Measurements from ENCODE around the gene NIFK.
"Not testable (repeated sequence)": the region's sequence is repeated elsewhere in the genome, so short reads cannot be mapped to it uniquely, and the experiment has no call there.

Gene NIFK

GRCh38 chr2:121731366-121731765, 5.3 kb downstream of the NIFK start:
- DNase-seq, result no peak

- no peak for DNase-seq
Measured at GRCh38 chr2:121727950-121728349, 8.7 kb downstream of the NIFK start.

- DNase-seq, result no peak
Measured at GRCh38 chr2:121727332-121727731, 9.3 kb downstream of the NIFK start.

DNA sequence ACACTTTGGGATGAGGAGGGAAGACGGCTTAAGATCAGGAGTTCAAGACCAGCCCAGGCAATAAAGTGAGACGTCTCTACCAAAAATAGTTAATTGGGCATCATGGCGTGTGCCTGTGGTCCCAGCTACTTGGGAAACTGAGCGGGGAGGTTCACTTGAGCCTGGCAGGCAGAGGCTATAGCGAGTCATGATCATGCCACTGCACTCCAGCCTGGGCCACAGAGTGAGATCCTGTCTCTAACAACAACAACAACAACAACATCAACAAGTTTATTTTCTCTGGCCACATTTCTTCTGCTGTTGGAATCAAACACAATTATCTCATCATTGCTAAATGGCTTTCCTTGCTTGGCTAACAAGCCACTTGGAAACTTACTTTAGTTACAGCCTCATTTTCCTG, 13.4 kb downstream of the NIFK start:
- no peak for DNase-seq

GRCh38 chr2:121722479-121722878, 14.2 kb downstream of the NIFK start:
- no peak for DNase-seq

- no peak for DNase-seq
Measured at GRCh38 chr2:121721926-121722325, 14.7 kb downstream of the NIFK start.

DNA sequence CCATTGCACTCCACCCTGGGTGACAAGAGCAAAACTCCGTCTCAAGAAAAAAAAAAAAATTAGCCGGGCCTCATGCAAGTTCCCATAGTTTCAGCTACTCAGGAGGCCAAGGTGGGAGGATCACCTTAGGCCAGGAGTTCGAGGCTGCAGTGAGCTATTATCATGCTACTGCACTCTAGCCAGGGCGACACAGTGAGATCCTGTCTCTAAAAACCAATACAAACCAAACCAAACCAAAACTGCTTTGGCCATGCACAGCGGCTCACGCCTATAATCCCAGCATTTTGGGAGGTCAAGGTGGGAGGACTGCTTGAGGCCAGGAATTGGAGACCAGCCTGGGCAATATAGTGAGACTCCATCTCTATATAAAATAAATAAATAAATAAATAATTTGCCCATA, 19.1 kb downstream of the NIFK start:
- DNase-seq, result no peak

DNA sequence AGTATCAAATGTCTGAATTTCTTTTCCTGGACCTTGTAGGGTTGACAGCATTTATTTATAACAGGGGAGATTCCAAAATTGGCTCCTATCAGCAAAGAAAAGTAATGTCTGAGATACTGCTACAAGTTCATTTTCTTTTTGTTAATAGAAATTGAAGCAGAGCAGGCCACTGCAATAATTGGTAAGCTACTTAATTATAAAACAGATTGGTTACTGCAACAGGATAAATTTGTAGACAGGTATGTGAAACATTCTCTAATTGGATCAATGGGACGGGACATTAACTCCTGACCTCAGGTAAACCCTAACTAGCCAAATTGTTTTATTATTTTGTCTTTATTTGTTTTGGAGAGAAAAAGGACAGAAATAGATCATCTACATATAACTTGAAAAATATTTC, 20.5 kb downstream of the NIFK start:
- DNase-seq, result no peak

DNA sequence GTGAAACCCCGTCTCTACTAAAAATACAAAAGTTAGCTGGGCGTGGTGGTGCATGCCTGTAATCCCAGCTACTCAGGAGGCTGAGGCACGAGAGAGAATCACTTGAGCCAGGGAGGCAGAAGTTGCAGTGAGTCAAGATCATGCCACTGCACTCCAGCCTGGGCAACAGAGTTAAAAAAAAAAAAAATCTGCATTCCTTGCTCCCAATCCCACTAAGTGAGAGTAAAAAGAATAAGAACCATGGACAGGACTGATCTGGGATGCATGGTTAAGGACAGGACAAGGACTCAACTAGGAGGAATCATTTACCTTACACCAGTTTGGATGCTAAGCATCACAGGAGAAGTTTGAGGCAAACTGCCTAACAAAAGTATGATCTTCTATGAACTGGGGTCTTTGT, 25.2 kb downstream of the NIFK start:
- not testable (repeated sequence) for DNase-seq

DNA sequence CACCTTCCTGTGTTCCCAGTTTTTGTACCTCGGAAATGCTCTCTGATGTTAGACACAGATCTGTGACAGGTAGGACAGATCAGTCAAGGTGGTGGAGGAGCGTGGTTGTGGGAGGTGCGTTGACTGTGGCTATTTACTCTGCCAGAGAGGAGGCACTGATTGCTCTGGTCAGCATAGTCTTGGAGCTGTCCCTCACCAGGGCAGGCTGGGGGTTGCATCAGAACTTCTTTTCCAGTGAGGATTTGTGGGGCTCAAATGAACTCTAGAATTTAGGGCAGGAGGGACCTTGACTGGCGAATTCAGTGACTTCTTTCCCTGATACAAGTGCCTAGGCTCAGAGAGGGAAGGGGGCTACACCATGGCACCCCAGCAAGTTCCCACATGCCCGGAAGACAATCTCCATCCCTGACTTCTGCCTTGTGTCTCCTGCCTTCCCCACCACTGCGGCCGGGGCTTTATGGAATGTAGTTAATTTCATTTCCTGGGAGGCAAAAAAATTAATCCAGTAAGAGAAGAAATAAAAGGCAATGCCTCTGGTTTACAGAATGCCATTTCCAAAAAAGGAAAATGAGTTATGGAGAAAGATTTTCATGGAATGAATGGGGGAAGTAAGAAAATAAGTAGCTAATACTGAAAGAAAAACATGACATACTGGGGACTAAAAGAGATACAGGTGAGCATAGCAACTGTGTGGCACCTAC, 26.1 kb downstream of the NIFK start:
- DNase-seq, result no peak

DNA sequence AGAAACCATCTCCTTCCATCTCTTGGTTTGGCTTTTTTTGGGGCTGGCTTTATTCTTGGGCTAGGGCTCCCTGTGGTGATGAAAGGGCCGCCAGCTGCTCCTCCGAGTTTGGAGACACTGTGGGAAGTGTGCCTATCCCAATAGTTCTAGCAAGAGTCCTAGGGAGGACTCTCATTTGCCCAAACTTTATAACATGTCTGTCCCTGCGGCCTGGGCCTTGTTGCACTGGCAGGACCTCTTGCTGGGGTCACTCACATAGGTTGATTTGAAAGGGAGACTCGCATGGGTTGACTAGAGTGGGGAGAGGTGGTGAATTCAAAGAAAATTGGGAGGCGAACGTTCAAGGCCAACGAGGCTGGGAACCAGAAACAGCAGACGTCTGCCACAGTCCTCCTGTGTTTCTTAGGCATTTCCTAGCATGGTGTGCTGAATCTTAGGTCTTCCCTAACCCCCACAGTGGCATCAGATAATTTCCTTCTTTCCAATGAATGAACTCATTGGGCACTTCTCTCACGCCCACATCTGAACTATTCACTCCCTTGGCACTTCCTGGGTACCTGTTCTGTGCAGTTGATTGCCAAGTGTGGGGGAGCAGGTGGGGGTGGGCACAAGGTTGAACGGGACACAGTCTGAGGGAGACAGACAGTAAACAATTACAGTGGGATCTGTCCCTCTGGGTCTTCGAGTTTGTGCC, 26.8 kb downstream of the NIFK start:
- DNase-seq, result no peak

DNA sequence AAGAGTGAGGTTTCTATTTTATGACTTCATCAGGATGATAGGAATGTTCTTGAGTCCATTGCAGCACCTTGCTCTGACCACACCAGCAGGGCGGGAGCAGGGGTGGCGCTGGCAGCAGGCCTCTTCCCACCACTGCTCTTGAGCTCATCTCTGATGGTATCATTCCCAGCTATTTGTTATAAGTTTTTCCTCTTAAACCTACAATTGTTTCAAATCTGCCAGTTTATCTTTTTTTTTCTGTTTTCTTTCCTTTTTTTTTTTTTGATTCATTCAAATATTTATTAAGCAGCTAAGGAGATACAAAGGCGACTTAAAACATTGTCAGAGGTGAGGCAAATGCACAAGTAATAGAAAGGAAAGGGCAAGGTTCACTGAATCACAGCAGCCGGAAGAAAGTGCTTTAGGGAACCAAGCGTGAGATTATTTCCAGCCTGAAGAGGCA, 28.7 kb downstream of the NIFK start:
- no peak for DNase-seq

- no peak for DNase-seq
Measured at GRCh38 chr2:121707344-121707919, 29.2 kb downstream of the NIFK start.

DNA sequence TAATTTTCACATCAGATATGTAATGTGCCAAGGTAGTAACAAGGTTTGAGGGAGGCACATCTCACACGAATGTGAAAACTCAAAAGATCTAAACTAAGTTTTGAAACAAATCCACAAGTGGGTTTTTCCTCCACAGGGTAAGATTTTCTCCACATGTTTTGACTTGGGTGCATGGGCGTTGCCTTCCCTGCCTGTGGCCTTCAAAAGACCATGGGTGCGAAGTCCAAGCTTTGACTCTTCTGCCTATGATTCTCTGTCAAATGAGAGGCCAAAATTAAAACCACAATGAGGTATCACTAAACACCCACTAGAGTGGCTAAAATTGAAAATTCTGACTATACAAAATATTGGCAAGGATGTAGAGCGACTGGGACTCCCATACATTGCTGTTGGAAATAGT, 30.7 kb downstream of the NIFK start:
- DNase-seq, result no peak

- no peak for DNase-seq
Measured at GRCh38 chr2:121705390-121705789, 31.3 kb downstream of the NIFK start.

DNA sequence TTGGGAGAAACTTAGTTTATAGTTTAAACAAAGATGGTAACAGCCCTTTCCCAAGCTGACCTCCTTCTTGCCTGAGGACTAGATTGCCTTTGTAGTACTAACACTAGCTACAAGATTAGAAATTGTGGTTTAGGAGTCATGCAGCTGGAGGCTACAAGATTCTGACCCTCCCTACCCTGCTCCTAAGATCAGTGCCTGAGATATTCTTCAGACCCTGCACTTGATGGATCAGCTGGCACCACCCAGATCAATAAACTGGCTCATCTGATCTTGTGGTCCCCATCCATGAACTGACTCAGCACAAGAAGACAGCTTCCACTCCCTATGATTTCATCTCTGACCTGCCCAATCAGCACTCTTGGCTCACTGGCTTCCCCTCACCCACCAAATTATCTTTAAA, 34.9 kb downstream of the NIFK start:
- DNase-seq, result not testable (repeated sequence)

DNA sequence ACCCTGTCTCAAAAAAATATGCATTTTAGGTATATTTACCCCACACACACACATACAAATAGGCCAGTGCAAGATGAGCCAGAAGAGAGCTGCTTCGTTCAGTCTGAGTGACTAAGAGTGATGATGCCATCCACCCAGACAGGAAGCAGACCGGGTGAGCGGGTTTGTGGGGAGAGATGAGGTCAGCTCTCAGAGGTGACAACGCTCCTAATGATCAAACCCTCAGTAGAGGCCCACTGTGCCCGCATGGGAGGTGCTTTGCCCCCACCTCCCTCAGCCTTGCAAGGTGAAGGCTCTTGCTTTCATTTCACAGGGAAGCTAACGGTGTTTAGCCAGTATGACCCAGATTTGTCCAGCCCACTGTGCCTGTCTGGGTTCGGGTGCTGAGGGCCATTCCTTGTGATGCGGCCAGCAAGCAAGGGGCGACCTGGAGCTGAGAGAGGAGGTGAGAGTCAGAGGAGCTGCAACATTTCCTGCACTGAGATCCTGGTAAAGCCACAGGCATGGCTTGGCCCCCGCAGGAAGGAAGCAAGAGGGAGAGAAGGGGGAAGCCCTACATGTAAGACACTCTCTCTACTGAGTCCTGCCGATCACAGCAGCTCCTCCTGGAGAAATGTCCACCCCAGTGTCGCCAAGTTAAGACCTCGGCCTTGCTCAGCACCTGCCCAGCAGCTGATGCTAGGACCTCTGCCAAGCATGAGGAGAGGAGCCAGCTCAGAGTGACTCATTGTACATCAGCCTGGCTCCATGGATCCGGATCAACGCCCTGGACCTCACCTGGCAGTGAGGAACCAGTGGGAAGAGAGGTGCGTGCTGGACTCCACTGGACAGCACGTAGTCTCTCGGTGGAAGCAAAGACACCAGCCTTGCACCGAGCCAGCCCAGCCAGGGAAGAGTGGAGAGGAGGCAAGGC, 37.0 kb downstream of the NIFK start:
- DNase-seq, result no peak

- no peak for DNase-seq
Measured at GRCh38 chr2:121698318-121698930, 38.3 kb downstream of the NIFK start.

- DNase-seq, result no peak
Measured at GRCh38 chr2:121697108-121697631, 39.5 kb downstream of the NIFK start.

- no peak for DNase-seq
Measured at GRCh38 chr2:121696410-121696930, 40.2 kb downstream of the NIFK start.

DNA sequence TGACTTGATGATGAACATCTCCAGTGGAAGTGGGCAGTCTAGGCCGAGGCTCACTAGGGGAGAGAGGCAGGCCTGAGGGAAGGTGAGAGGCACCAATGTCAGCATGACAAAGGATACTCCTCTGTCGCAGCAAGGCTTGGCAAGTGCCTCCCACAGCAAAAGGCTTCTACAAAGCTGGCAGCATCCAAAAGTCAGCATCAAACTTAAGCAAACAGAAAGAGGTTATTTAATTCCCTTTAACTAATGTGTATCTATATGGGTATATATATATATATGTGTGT, 41.6 kb downstream of the NIFK start:
- DNase-seq, result no peak

DNA sequence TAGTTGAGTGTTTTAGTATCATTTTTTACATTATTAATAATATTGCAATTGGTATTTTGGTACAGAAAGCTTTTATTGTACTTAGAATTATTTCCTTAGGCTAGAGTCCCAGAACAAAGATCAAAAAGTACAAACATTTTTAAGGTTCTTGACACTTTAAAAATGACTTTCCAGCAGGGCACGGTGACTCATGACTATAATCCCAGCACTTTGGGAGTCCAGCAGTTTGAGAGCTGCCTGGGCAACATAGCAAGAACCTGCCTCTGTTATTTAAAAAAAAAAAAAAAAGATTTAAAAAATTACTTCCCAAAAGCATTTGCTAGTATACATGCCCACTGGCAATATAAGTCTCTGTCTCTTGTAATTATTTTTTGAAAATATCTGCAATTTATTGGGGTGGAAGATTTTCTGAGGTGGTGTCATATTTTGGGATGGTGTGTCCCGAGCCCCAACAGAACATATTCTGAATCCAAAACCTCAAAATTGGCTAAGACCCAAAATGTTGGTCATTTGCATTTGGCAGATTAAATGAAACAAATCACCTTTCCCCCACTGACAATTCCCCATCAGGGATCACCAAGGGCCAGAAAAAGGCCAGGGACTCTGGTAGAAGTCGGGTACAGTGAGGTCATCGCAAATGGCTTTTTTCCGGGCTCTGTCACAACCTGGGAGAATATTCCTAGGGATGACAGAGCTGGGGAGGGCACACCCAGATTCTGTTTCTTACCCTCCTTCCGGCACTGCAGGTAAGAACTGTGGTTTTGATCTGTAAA, 42.1 kb downstream of the NIFK start:
- DNase-seq, result no peak
